Measurements from ENCODE around the gene ZNF862. TPM values are rescaled to one million over a fixed set of nuclear protein-coding genes. Genes with fewer than 3 reads are reported as not detected.

The ZNF862 gene
- total RNA-seq, 1 donor from 2014 or later = 1.7 TPM

GRCh38 chr7:149792220-149792595 lies 46.0 kb upstream of the ZNF862 start:
- TF ChIP-seq CTCF (IDR thresholded peaks at IDR 0.05) = no peak
- no peak for DNase-seq (ENCODE audit: low spot score in 2 of 2)
- intact Hi-C loops (cut with DNase I) = no loop called here
- Histone ChIP-seq H3K27ac (no peak overlapping the region), H3K27me3 (no peaks in the 10 kb centered on the region), H3K4me1 (no peaks in the 10 kb centered on the region), H3K4me3 (no peak overlapping the region), H3K9me3 (no peaks in the 10 kb centered on the region), H3K36me3 (no peaks in the 10 kb centered on the region)

GRCh38 chr7:149793261-149793660 lies 44.9 kb upstream of the ZNF862 start:
- intact Hi-C loops (cut with DNase I) = no loop called here
- DNase-seq (ENCODE audit: low spot score in 2 of 2) = no peak
- no peaks in the 10 kb centered on the region for H3K27me3 ChIP-seq

GRCh38 chr7:149794661-149795060 lies 43.5 kb upstream of the ZNF862 start:
- H3K4me3 ChIP-seq = no peak overlapping the region
- no peak overlapping the region for H3K27ac ChIP-seq
- H3K9me3 ChIP-seq = no peaks in the 10 kb centered on the region
- no peaks in the 10 kb centered on the region for H3K36me3 ChIP-seq
- DNase-seq (ENCODE audit: low spot score in 2 of 2) = no peak
- H3K27me3 ChIP-seq = no peaks in the 10 kb centered on the region
- no peaks in the 10 kb centered on the region for H3K4me1 ChIP-seq
- intact Hi-C loops (cut with DNase I) = no loop called here
- no peak for TF ChIP-seq CTCF (IDR thresholded peaks at IDR 0.05)

More at GRCh38 chr7:149793261-149793660, 44.9 kb upstream of the ZNF862 start:
- no peaks in the 10 kb centered on the region for H3K36me3 ChIP-seq
- H3K4me1 ChIP-seq = no peaks in the 10 kb centered on the region
- no peaks in the 10 kb centered on the region for H3K9me3 ChIP-seq
- no peak for TF ChIP-seq CTCF (IDR thresholded peaks at IDR 0.05)
- no peak overlapping the region for H3K4me3 ChIP-seq
- H3K27ac ChIP-seq = no peak overlapping the region

- H3K4me3 ChIP-seq = no peak overlapping the region
- DNase-seq (ENCODE audit: low spot score in 2 of 2) = no peak
- no peaks in the 10 kb centered on the region for H3K4me1 ChIP-seq
- no peaks in the 10 kb centered on the region for H3K36me3 ChIP-seq
- no peaks in the 10 kb centered on the region for H3K27me3 ChIP-seq
- TF ChIP-seq CTCF (IDR thresholded peaks at IDR 0.05) = no peak
- intact Hi-C loops (cut with DNase I) = no loop called here
- no peaks in the 10 kb centered on the region for H3K9me3 ChIP-seq
- no peak overlapping the region for H3K27ac ChIP-seq
Measured at GRCh38 chr7:149795126-149795525, 43.0 kb upstream of the ZNF862 start.

- no peak for TF ChIP-seq CTCF (IDR thresholded peaks at IDR 0.05)
- intact Hi-C loops (cut with DNase I) = no loop called here
- no peaks in the 10 kb centered on the region for H3K4me1 ChIP-seq
- no peak overlapping the region for H3K4me3 ChIP-seq
- no peaks in the 10 kb centered on the region for H3K36me3 ChIP-seq
- H3K9me3 ChIP-seq = no peaks in the 10 kb centered on the region
- DNase-seq (ENCODE audit: low spot score in 2 of 2) = no peak
- no peak overlapping the region for H3K27ac ChIP-seq
- no peaks in the 10 kb centered on the region for H3K27me3 ChIP-seq
Measured at GRCh38 chr7:149796287-149796860, 41.8 kb upstream of the ZNF862 start.

GRCh38 chr7:149797771-149798170 lies 40.4 kb upstream of the ZNF862 start:
- no peaks in the 10 kb centered on the region for H3K9me3 ChIP-seq
- H3K27me3 ChIP-seq = no peaks in the 10 kb centered on the region
- no peak for DNase-seq (ENCODE audit: low spot score in 2 of 2)
- H3K27ac ChIP-seq = no peak overlapping the region
- H3K4me1 ChIP-seq = no peaks in the 10 kb centered on the region
- intact Hi-C loops (cut with DNase I) = no loop called here
- no peak for TF ChIP-seq CTCF (IDR thresholded peaks at IDR 0.05)
- no peaks in the 10 kb centered on the region for H3K36me3 ChIP-seq
- no peak overlapping the region for H3K4me3 ChIP-seq

Measured in ascending aorta (tissue), 2 donors.